Keratinocyte (primary cell): ENCODE results near the gene ZNF521. TPM values are rescaled to one million over a fixed set of nuclear protein-coding genes. Genes with fewer than 3 reads are reported as not detected.

Experiments
- DNase-seq: peaks from one replicate; pipeline ENCODE4 v3.0.0-alpha.2; 2011; ENCODE audit warnings: low read depth, missing footprints, low spot score
- FAIRE-seq: peaks from 2 replicates; lab custom pipeline; 2011; peaks lifted over from hg19 to GRCh38; lab: Jason Lieb, UNC
- H2AFZ ChIP-seq: 2 replicates; pipeline ENCODE4 v1.6.0; 2012; ENCODE audit warnings: low read length, control low read depth, inconsistent platforms; ENCODE audit not compliant: control insufficient read depth
- H3K27ac ChIP-seq: 2 replicates; pipeline ENCODE4 v1.5.1; 2011; ENCODE audit warnings: low read length; ENCODE audit not compliant: control insufficient read depth, insufficient read depth
- H3K27me3 ChIP-seq: 3 replicates; pipeline ENCODE4 v1.6.0; 2011; ENCODE audit warnings: low read length; ENCODE audit not compliant: control insufficient read depth, insufficient read depth; ENCODE audit errors: extremely low read depth
- H3K36me3 ChIP-seq, 2 experiments: 2 replicates in 1 of 2; 3 replicates in 1 of 2; pipeline ENCODE4 v1.5.1; 2011; ENCODE audit warnings: low read length in 2 of 2, mild to moderate bottlenecking in 1 of 2; ENCODE audit not compliant: control insufficient read depth in 2 of 2, insufficient read depth in 2 of 2; ENCODE audit errors: extremely low read depth in 1 of 2
- H3K4me1 ChIP-seq: 3 replicates; pipeline ENCODE4 v1.5.1; 2011; ENCODE audit warnings: low read length; ENCODE audit not compliant: control insufficient read depth, insufficient read depth; ENCODE audit errors: extremely low read depth
- H3K4me2 ChIP-seq: 3 replicates; pipeline ENCODE4 v1.6.0; 2011; ENCODE audit warnings: low read depth, low read length; ENCODE audit not compliant: control insufficient read depth, insufficient read depth; ENCODE audit errors: extremely low read depth
- H3K4me3 ChIP-seq, 3 experiments: fragments of 200-600 bp in 1 of 3; sonication (generic) in 1 of 3; 2 replicates in 2 of 3; 3 replicates in 1 of 3; pipeline ENCODE4 v1.5.1; 2011 to 2016; ENCODE audit warnings: low read length in 3 of 3, mild to moderate bottlenecking in 3 of 3, control low read depth in 2 of 3, inconsistent platforms in 1 of 3, low read depth in 1 of 3, mixed read lengths in 1 of 3, mixed run types in 1 of 3, moderate library complexity in 1 of 3; ENCODE audit not compliant: control insufficient read depth in 2 of 3, insufficient read depth in 2 of 3; ENCODE audit errors: extremely low read depth in 1 of 3
- H3K79me2 ChIP-seq: 2 replicates; pipeline ENCODE4 v1.6.0; 2012; ENCODE audit warnings: low read length; ENCODE audit not compliant: control insufficient read depth, insufficient read depth
- H3K9ac ChIP-seq: 3 replicates; pipeline ENCODE4 v1.6.0; 2011; ENCODE audit warnings: low read length; ENCODE audit not compliant: control insufficient read depth, insufficient read depth; ENCODE audit errors: extremely low read depth
- H3K9me1 ChIP-seq: 3 replicates; pipeline ENCODE4 v1.6.0; 2011; ENCODE audit warnings: low read length; ENCODE audit not compliant: control insufficient read depth, insufficient read depth; ENCODE audit errors: extremely low read depth
- H3K9me3 ChIP-seq: 2 replicates; pipeline ENCODE4 v1.5.1; 2012; ENCODE audit warnings: low read depth, low read length; ENCODE audit not compliant: control insufficient read depth
- H4K20me1 ChIP-seq: 3 replicates; pipeline ENCODE4 v1.6.0; 2011; ENCODE audit warnings: low read length; ENCODE audit not compliant: control insufficient read depth, insufficient read depth; ENCODE audit errors: extremely low read depth
- EZH2 ChIP-seq: IDR thresholded peaks from one replicate; pipeline ENCODE4 v1.6.1; 2012; ENCODE audit warnings: inconsistent platforms, mild to moderate bottlenecking, low read length, moderate library complexity
- dilution Hi-C: fragments of 300-500 bp; cut with MboI; formaldehyde crosslinking; loops from one replicate; pipeline ENCODE4 v1.7.0; 2020; ENCODE audit warnings: low sequenced_read_pairs; ENCODE audit not compliant: extremely low pct_ligation_motif_present
- polyA plus RNA-seq, 5 experiments: library from polyadenylated mRNA; depleted of rRNA in 3 of 5; stranded (reverse) in 3 of 5; stranded (forward) in 1 of 5; unstranded in 1 of 5; fragments of >200 nt; gene quantifications; 1 replicate in 1 of 5; 2 replicates in 3 of 5; 3 replicates in 1 of 5; pipeline versions ENCODE4 v1.2.1 to v1.2.3, GENCODE V29; 2011 to 2012; ENCODE audit warnings: missing spikeins in 2 of 5, low read depth in 1 of 5, low replicate concordance in 1 of 5
- TF ChIP-seq, protein P1 (sequence below), 3 experiments: IDR thresholded peaks in 1 of 3; conservative IDR thresholded peaks in 1 of 3; optimal IDR thresholded peaks in 1 of 3; 2 replicates in 2 of 3; 3 replicates in 1 of 3; pipeline versions ENCODE3 to v1.5.1; 2011; ENCODE audit warnings: low read length in 3 of 3, mild to moderate bottlenecking in 3 of 3, moderate library complexity in 2 of 3, control low read depth in 1 of 3, inconsistent platforms in 1 of 3; ENCODE audit not compliant: insufficient read depth in 2 of 3; ENCODE audit errors: extremely low read depth in 1 of 3

Gene ZNF521
- polyA plus RNA-seq, 1 donor (not counting 4 experiments of a cell fraction or from before 2014, with no cell fraction given) = 0.07 TPM

DNA sequence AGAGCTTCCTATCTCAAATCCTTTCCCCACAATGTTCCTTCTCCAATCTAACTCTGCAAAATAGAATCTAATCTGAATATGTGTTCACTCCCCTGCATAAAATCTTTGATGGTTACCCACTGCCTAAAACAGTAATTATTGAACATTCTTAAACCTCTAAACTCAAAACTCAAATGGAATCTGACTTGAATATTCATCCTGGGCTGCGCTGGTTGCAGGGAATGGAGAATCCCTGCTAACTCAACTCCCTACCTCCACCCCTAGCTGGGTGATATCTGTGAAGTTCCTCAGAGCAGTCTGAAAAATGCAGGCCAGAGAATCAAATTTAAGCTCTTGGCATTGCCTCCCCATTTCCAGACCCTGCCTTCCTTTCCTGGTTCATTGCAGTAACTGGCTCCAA, 44.8 kb downstream of the ZNF521 start:
- no peak overlapping the region for H3K27ac ChIP-seq
- no peak overlapping the region for H3K9ac ChIP-seq
- no peaks in the 10 kb centered on the region for H3K36me3 ChIP-seq
- no peaks in the 10 kb centered on the region for H3K9me1 ChIP-seq
- H3K79me2 ChIP-seq = no peaks in the 10 kb centered on the region
- H3K27me3 ChIP-seq = no peaks in the 10 kb centered on the region
- no peak overlapping the region for H3K4me2 ChIP-seq
- H4K20me1 ChIP-seq = no peaks in the 10 kb centered on the region
- no peak overlapping the region for H2AFZ ChIP-seq
- DNase-seq (no peak), FAIRE-seq (no peak)
- TF ChIP-seq EZH2 = no peak
- TF ChIP-seq, protein P1, sequence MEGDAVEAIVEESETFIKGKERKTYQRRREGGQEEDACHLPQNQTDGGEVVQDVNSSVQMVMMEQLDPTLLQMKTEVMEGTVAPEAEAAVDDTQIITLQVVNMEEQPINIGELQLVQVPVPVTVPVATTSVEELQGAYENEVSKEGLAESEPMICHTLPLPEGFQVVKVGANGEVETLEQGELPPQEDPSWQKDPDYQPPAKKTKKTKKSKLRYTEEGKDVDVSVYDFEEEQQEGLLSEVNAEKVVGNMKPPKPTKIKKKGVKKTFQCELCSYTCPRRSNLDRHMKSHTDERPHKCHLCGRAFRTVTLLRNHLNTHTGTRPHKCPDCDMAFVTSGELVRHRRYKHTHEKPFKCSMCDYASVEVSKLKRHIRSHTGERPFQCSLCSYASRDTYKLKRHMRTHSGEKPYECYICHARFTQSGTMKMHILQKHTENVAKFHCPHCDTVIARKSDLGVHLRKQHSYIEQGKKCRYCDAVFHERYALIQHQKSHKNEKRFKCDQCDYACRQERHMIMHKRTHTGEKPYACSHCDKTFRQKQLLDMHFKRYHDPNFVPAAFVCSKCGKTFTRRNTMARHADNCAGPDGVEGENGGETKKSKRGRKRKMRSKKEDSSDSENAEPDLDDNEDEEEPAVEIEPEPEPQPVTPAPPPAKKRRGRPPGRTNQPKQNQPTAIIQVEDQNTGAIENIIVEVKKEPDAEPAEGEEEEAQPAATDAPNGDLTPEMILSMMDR (optimal IDR thresholded peaks at IDR 0.05 in 1 of 3, IDR thresholded peaks at IDR 0.05 in 1 of 3, conservative IDR thresholded peaks at IDR 0.05 in 1 of 3; ENCODE audit: extremely low read depth in 1 of 3, insufficient read depth in 2 of 3, low read length in 3 of 3) = no peak
- H3K4me1 ChIP-seq = no peaks in the 10 kb centered on the region
- H3K9me3 ChIP-seq = no peaks in the 10 kb centered on the region
- no peak overlapping the region for H3K4me3 ChIP-seq
- dilution Hi-C loops = no loop called here

DNA sequence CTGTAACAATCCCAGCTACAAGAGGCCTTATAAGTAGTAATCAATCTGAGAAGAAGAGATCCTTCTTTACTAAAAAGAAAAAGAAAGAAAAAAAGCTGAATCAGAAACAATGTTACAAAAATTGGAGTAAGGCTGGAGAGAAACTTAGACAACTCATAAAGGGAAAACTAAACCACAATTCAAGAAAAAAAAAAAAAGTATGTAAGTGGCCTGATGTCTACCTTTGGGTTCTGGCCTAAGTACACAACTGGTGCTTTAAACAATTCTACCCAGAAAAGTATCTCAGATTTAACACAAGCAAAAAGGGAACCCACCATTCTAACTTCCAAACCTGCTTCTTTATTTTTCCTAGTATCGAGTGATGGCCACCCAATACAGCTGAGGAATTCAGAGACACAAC, 45.3 kb downstream of the ZNF521 start:
- Histone ChIP-seq H3K4me3 (no peak overlapping the region), H3K36me3 (no peaks in the 10 kb centered on the region), H3K9me3 (no peaks in the 10 kb centered on the region), H3K27ac (no peak overlapping the region), H3K9ac (no peak overlapping the region), H3K9me1 (no peaks in the 10 kb centered on the region), H3K27me3 (no peaks in the 10 kb centered on the region), H2AFZ (no peak overlapping the region), H4K20me1 (no peaks in the 10 kb centered on the region), H3K4me2 (no peak overlapping the region), H3K79me2 (no peaks in the 10 kb centered on the region), H3K4me1 (no peaks in the 10 kb centered on the region)
- no peak for FAIRE-seq
- TF ChIP-seq EZH2 = no peak
- TF ChIP-seq, protein P1 (optimal IDR thresholded peaks at IDR 0.05 in 1 of 3, IDR thresholded peaks at IDR 0.05 in 1 of 3, conservative IDR thresholded peaks at IDR 0.05 in 1 of 3; ENCODE audit: extremely low read depth in 1 of 3, insufficient read depth in 2 of 3, low read length in 3 of 3) = no peak
- DNase-seq = no peak
- dilution Hi-C loops = no loop called here
